GM23248 (cell line): ENCODE data around the gene GBX1.

ENCODE experiments used
- EZH2 ChIP-seq: fragments of 200-600 bp; sonication (generic); IDR thresholded peaks from 2 replicates; pipeline ENCODE4 v1.6.1; 2018; ENCODE audit warnings: antibody characterized with exemption, mild to moderate bottlenecking; ENCODE audit not compliant: insufficient read depth, poor library complexity, severe bottlenecking
- EZH2phosphoT487 ChIP-seq: fragments of 200-600 bp; sonication (generic); IDR thresholded peaks from 2 replicates; pipeline ENCODE4 v1.6.1; 2018; ENCODE audit warnings: antibody characterized with exemption, moderate library complexity, mild to moderate bottlenecking, low read depth; ENCODE audit not compliant: insufficient read depth

DNA sequence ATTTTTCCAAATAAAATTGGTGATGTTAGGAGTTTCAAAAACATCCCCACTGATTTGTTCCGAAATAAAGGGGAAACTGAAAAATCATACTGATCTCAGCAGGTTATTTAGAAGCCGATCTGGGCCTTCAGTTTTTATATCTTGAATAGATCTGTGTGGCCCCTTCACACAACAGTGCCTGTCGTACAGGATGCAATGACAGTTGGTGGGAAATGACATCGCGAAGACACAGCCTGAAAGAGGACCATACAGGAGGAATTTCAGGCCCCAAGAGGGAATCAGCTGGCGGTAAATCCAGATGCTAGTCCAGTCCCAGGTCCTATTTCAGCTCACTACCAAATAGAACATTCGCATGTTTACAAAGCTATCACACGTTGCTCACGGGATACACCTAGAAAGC lies 39.8 kb upstream of the GBX1 start:
- no peak for TF ChIP-seq EZH2
- TF ChIP-seq EZH2phosphoT487: no peak
